Hippocampal formation (tissue), 2 donors: Measurements from ENCODE around the gene SECTM1.

ENCODE experiments used
- DNase-seq, 2 donors: peaks; one replicate each; lab custom pipeline; 2025; lab: John Stamatoyannopoulos, UW

SECTM1 gene

GRCh38 chr17:82328141-82328993, 5.2 kb downstream of the SECTM1 start:
- no peak for DNase-seq

DNA sequence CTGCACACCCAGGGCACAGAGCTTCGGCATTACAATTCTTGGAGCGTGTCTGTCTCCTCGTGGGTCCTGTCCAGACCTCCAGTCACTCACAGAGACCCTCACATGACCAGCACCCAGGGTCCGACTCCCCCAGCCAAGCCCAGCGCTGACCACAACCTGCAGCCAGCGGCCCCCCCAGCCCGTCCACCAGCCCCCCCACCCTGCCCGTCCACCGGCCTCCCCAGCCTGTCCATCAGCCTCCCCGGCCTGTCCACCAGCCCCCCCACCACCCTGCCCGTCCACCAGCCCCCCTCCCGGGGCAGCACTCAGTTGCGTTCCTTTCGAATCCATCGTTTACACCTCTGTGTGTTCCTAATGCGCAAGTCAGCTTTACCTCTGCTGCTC, 5.8 kb downstream of the SECTM1 start:
- DNase-seq, result no peak

GRCh38 chr17:82327289-82327688, 6.3 kb downstream of the SECTM1 start:
- no peak for DNase-seq

DNA sequence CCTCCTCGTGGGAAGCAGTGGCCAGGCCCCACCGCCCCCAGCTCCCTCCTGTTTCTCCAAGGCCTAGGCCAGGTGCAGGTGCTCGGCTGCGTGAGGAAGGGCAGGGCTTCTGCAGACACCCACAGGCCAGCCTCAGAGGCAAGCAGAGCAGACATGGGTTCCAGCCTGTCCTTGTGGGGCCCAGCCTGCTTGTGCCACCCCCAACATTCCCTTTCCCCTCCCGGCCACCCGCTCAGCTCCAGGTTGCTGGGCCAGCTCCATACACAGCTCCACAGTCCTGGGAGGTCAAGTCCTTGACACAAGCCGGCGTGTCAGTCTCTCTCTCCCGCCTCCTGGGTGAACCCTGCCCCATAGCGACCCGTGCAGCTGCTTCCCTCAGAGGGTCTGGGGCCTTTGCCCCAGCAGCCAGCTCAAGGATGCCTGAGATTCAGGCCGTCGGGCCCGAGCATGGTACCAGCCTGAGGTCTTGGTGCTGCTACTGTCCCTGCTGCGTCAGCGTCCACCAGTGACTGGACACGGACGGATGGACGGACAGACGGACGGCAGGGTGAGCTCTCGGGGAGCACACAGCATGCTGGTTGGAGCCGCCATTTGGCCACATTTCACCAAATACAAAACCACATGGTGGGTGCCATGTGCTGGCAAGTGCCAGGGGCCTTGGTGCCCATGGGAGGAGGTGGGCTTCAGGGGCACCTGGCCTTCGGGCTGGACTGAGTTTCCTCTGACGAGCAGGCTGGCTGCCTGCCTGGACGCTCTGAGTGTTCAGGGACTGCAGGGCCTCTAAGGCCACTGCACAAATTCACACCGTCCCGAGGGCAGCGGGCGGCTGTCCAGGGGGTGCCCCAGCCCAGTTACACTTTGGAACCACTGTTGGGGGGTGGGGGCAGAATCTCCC, 8.0 kb downstream of the SECTM1 start:
- no peak for DNase-seq

GRCh38 chr17:82324566-82325285, 8.8 kb downstream of the SECTM1 start:
- DNase-seq, result no peak

DNA sequence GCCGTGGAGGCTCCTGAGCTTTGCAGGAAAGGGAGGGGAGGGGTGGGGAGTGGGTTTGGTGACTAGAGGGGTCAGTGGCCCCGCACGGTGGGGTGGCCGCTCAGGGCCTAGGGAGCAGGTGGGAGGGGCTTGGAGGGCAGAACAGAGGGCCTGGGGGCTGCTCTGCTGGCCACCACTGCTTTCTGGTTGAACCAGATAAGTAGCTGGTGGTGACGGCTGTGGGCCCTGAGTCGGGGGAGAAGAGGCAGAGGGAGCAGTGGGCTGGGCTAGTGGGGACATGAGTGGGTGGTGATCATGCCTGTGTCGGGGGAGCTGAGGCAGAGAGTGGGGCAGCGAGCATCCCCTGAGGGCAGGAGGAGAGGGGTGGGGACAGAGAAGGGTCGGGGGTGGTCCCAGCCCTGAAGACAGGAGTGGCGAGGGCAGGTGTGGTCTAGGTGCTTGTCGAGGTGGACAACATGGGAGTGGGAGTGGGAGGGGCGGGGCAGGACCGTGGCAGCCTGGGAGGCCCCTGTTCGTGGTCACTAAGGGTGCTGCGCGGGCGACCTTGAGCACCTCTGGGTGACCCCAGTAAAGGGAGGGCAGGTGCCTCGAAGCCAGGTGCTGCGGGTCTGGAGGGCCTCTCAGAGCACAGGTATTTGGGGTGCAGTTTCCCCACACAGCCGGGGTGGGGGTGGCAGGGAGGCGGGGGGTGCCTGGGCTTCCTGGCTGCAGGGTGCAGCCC, 9.9 kb downstream of the SECTM1 start:
- DNase-seq, result no peak

DNA sequence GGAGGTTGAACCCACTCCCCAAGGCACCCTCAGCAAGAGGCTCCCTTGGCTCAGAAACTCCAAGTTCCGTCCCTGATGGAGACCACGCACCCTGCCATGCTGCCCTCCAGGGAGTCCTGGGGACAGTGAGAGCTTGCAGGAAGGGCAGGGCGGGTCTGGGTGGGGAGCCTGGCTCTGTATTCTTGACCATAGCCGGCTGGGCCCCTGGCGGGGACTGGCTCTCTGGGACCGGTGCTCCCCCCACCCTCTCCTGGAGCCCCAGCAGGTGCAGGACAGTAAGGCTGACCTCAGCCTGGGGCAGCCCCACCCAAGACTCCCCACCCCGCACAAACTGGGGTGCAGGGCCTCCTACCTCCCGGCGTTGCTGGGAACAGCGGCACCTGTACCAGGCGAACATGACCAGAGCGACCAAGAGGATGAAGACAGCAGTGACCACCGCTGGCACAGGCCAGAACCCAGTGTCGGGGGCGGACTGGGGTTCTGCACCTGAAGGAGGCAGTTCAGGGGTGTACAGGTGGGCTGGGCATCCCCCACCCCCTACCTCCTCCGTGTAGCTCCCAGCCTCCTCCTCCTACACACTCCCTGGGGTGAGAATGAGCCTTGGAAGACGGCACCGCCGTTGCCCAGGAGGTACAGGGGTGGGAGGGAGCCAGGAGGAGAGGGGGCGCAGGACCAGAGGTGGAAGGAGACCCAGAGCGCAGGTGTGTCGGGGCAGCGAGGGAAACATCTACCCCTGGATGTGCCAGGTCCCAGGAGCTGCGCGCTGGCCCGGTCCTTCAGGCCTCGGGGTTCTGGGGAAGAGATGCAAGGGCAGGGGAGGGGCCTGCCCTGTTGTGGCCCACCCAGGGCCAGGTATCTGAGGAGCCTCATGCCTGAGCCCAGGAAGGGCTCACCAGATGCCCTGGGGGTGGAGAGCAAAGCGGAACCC, 10.8 kb downstream of the SECTM1 start:
- DNase-seq, result no peak

GRCh38 chr17:82321947-82322466, 11.6 kb downstream of the SECTM1 start:
- DNase-seq, result no peak

GRCh38 chr17:82320956-82321927, 12.3 kb downstream of the SECTM1 start:
- no peak for DNase-seq

GRCh38 chr17:82320140-82320840, 13.3 kb downstream of the SECTM1 start:
- no peak for DNase-seq

DNA sequence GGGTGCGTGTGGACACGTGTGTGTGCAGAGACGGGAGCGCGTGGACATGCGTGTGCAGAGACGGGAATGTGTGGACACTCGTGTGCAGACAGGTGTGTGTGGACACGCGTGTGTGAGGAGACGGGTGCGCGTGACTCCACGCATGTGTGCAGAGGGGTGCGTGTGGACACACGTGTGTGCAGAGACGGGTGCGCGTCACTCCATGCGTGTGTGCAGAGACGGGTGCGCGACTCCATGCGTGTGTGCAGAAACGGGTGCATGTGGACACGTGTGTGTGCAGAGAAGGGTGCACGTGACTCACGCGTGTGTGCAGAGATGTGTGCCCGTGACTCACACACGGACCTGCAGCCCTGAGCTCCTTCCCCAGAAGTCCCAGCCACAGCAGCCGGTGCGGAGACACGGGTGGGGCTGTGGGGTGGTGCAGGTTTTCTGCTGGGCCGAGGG, 13.9 kb downstream of the SECTM1 start:
- DNase-seq, result no peak

DNA sequence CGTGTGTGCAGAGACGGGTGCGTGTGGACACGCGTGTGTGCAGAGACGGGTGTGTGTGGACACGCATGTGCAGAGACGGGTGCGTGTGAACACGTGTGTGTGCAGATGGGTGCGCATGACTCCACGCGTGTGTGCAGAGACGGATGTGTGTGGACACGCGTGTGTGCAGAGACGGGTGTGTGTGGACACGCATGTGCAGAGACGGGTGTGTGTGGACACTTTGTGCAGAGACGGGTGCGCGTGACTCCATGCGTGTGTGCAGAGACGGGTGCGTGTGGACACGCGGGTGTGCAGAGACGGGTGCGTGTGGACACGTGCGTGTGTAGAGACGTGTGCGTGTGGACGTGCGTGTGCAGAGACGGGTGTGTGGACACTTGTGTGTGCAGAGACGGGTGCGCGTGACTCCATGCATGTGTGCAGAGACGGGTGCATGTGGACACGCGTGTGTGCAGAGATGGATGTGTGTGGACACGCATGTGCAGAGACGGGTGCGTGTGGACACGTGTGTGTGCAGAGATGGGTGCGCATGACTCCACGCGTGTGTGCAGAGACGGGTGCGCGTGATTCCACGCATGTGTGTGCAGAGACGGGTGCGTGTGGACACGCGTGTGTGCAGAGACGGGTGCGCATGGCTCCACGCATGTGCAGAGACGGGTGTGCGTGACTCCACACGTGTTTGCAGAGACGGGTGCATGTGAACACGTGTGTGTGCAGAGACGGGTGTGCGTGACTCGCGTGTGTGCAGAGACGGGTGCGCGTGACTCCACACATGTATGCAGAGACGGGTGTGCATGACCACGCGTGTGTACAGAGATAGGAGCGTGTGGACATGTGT, 14.6 kb downstream of the SECTM1 start:
- DNase-seq, result no peak

DNA sequence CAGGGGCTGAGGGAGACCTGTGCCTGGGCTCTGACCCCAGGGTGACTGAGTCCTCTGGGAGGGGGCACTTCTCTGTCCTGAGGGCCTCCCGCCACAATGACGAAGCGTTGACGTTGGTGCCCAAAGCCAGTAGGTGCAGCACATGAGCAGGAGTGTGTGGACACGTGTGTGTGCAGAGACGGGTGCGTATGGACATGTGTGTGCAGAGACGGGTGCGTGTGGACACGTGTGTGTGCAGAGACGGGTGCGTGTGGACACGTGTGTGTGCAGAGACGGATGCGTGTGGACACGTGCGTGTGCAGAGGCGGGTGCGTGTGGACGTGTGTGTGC, 15.4 kb downstream of the SECTM1 start:
- DNase-seq, result no peak

GRCh38 chr17:82317394-82318168, 16.0 kb downstream of the SECTM1 start, which contains the start of gene CD7:
TSS of gene CD7 (minus strand) at chr17:82317608. CDS start at chr17:82317495, 113 bp downstream.
- no peak for DNase-seq

DNA sequence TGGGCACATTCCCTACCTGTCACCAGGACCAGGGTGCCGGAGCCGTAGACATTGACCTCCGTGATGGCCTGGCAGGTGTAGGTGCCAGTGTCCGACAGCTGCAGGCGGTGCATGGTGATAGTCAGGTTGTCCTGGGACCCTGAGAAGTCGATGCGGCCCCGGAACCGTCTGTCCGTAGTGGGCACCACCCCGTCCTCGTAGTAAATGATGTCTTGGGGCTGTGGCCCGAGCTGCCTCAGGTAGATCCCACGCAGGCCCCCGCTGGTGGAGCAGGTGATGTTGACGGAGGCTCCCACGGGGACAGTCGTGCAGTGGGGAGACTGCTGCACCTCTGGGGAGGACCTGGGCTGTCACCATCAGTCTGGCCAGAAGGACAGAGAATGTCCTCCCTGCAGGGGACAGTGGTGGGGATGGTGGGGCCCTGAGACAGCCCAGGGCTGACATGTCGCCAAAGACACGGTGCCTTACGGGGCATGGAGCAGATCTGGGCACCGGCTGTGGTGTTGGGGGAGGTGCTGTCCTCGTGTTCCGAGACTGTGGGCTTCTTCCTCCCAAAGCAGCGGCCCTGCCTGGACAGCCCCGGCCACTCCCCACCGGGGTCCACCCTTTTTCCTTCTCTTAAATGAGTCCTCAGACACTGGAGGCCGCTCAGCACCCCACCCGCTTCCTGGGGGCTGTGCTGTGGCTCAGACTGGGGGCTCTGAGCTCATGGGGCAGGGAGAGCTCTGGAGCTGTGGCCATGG, 16.7 kb downstream of the SECTM1 start:
- DNase-seq, result no peak
